ENCODE measurements around the gene RPL27. TPM values are rescaled to one million over a fixed set of nuclear protein-coding genes. Genes with fewer than 3 reads are reported as not detected.

The RPL27 gene
- total and polyA plus RNA-seq, 2 of the 13 experiments (the other 11 are each of a cell fraction or from before 2014, with no cell fraction given): 1,585 to 5,840 TPM

DNA sequence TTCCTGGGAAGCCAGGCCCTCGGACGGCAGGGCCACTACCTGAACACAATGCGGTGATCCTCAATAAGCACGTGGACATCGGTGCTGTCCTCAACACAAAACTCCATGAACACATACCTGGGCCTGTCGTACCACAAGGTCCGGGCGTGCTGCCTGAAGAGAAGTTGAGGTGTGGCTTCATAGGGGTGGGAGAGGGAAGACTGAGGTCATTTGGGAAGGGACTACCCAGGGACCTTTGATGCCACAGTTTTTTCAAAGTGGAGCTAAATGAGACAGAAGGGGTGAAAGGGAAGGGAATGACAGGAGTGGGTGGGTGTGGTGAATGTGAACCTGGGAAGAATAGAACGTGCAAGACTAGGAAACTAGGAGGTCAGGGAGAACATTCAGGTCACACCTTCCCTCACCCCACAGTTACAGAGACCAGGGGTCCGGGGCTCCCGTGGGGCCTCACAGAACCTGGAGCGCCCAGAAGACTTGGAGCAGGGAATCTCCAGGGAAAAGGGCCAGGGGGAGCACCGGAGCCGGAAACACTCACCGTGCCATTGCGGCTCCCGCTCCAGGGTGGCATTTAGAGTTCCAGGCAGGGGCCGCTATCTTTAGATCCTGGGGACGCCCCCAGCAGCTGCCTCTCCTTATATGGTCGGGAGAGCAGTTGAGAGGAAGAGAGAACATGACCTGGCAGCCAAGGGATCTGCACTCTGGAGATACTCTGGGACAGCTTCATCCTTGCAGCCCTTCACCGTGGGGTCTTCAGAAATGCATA, 18.5 kb upstream of the RPL27 start, which contains the start of gene PTGES3L (continued):
- TF ChIP-seq ZNF441 (CRISPR knock-in tag; IDR thresholded peaks at IDR 0.05; ENCODE audit: borderline replicate concordance) (no peak), FOXC1 (CRISPR knock-in tag; IDR thresholded peaks at IDR 0.05; ENCODE audit: borderline replicate concordance) (0 out of 2 replicates have a peak, but pooled peaks have one; percentile 12), NBN (conservative IDR thresholded peaks at IDR 0.05) (no peak), ZNF264 (CRISPR knock-in tag; IDR thresholded peaks at IDR 0.05) (0 out of 2 replicates have a peak, but pooled peaks have one; percentile 64), ZNF501 (CRISPR knock-in tag; IDR thresholded peaks at IDR 0.05) (peak; percentile 60; the same call in 1 of the 2 replicates), GABPB1 (CRISPR knock-in tag; IDR thresholded peaks at IDR 0.05) (no peak), ZNF446 (CRISPR knock-in tag; IDR thresholded peaks at IDR 0.05) (no peak), ZNF749 (CRISPR knock-in tag; IDR thresholded peaks at IDR 0.05; ENCODE audit: borderline replicate concordance) (no peak), ERF (CRISPR knock-in tag; IDR thresholded peaks at IDR 0.05) (no peak), CENPX (CRISPR knock-in tag; IDR thresholded peaks at IDR 0.05) (no peak), ZNF143 (CRISPR knock-in tag; IDR thresholded peaks at IDR 0.05) (no peak), TOPORS (CRISPR knock-in tag; IDR thresholded peaks at IDR 0.05) (no peak), ZKSCAN1 (IDR thresholded peaks at IDR 0.05; ENCODE audit: low read length) (no peak), SP2 (CRISPR knock-in tag; IDR thresholded peaks at IDR 0.05) (no peak), ZNF678 (CRISPR knock-in tag; IDR thresholded peaks at IDR 0.05) (no peak; the same call in 1 of the 2 replicates), ZNF550 (CRISPR knock-in tag; IDR thresholded peaks at IDR 0.05; ENCODE audit: borderline replicate concordance) (no peak)
- TF ChIP-seq, protein P1, sequence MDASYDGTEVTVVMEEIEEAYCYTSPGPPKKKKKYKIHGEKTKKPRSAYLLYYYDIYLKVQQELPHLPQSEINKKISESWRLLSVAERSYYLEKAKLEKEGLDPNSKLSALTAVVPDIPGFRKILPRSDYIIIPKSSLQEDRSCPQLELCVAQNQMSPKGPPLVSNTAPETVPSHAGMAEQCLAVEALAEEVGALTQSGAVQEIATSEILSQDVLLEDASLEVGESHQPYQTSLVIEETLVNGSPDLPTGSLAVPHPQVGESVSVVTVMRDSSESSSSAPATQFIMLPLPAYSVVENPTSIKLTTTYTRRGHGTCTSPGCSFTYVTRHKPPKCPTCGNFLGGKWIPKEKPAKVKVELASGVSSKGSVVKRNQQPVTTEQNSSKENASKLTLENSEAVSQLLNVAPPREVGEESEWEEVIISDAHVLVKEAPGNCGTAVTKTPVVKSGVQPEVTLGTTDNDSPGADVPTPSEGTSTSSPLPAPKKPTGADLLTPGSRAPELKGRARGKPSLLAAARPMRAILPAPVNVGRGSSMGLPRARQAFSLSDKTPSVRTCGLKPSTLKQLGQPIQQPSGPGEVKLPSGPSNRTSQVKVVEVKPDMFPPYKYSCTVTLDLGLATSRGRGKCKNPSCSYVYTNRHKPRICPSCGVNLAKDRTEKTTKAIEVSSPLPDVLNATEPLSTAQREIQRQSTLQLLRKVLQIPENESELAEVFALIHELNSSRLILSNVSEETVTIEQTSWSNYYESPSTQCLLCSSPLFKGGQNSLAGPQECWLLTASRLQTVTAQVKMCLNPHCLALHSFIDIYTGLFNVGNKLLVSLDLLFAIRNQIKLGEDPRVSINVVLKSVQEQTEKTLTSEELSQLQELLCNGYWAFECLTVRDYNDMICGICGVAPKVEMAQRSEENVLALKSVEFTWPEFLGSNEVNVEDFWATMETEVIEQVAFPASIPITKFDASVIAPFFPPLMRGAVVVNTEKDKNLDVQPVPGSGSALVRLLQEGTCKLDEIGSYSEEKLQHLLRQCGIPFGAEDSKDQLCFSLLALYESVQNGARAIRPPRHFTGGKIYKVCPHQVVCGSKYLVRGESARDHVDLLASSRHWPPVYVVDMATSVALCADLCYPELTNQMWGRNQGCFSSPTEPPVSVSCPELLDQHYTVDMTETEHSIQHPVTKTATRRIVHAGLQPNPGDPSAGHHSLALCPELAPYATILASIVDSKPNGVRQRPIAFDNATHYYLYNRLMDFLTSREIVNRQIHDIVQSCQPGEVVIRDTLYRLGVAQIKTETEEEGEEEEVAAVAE (CRISPR knock-in tag; IDR thresholded peaks at IDR 0.05; ENCODE audit: borderline replicate concordance): no peak
- TF ChIP-seq, protein P2, sequence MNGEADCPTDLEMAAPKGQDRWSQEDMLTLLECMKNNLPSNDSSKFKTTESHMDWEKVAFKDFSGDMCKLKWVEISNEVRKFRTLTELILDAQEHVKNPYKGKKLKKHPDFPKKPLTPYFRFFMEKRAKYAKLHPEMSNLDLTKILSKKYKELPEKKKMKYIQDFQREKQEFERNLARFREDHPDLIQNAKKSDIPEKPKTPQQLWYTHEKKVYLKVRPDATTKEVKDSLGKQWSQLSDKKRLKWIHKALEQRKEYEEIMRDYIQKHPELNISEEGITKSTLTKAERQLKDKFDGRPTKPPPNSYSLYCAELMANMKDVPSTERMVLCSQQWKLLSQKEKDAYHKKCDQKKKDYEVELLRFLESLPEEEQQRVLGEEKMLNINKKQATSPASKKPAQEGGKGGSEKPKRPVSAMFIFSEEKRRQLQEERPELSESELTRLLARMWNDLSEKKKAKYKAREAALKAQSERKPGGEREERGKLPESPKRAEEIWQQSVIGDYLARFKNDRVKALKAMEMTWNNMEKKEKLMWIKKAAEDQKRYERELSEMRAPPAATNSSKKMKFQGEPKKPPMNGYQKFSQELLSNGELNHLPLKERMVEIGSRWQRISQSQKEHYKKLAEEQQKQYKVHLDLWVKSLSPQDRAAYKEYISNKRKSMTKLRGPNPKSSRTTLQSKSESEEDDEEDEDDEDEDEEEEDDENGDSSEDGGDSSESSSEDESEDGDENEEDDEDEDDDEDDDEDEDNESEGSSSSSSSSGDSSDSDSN (CRISPR knock-in tag; IDR thresholded peaks at IDR 0.05): no peak
- TF ChIP-seq, protein P3, sequence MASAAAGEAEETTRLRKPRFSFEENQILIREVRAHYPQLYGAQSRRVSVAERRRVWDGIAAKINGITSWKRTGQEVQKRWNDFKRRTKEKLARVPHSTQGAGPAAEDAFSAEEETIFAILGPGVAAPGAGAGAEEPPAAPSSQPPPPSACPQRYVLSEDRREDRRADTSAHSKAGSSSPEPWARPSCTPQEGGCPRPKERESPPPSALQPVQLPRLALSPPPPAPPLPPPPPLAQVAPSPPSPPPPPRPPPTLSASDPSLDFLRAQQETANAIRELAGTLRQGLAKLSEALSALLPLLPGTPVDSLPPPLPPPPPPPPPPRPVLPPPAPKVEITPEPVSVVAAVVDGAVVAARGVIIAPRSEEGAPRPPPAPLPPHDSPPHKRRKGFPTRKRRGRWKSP (CRISPR knock-in tag; IDR thresholded peaks at IDR 0.05): no peak
- TF ChIP-seq, protein P4, sequence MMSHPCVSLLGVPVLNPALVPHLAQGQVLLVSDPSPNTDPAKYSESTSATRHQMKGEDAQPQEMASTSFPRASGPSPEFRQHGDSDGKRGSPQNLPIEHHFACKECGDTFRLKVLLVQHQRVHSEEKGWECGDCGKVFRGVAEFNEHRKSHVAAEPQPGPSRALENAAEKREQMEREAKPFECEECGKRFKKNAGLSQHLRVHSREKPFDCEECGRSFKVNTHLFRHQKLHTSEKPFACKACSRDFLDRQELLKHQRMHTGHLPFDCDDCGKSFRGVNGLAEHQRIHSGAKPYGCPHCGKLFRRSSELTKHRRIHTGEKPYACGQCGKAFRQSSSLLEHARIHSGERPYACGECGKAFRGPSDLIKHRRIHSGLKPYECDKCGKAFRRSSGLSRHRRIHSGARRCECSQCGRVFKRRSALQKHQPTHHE (CRISPR knock-in tag; IDR thresholded peaks at IDR 0.05; ENCODE audit: borderline replicate concordance): 0 out of 2 replicates have a peak, but pooled peaks have one; percentile 50

Measured in HepG2 (cell line).